ENCODE data around the gene AUTS2.

GRCh38 chr7:70267381-70268120 lies 669.3 kb downstream of the AUTS2 start:
- TF ChIP-seq CTCF (IDR thresholded peaks at IDR 0.05) (no peak), POLR2A (IDR thresholded peaks at IDR 0.05) (no peak)

All from thyroid gland (tissue), 4 donors.